ENCODE measurements around the gene MSS51.

GRCh38 chr10:73456187-73456890 lies 23.0 kb upstream of the MSS51 start:
- TF ChIP-seq CTCF (IDR thresholded peaks at IDR 0.05 in 8 of 11, conservative IDR thresholded peaks at IDR 0.05 in 3 of 11) (no peak), POLR2A (IDR thresholded peaks at IDR 0.05) (no peak)
